Head of caudate nucleus (tissue), 42 donors: Measurements from ENCODE around the gene PCCB.
"Not testable (repeated sequence)": the region's sequence is repeated elsewhere in the genome, so short reads cannot be mapped to it uniquely, and the experiment has no call there.

Experiments used
- DNase-seq, 42 donors: peaks; one replicate each; pipeline versions ENCODE4 v3.0.0 to v3.0.0-alpha.2; 2020 to 2021; ENCODE audit warnings: mixed read lengths in 7 of 42
- intact Hi-C: fragments of 100-400 bp; cut with DNase I; formaldehyde crosslinking; loops from one replicate; pipeline ENCODE4 v1.15.0; 2022

PCCB gene

DNA sequence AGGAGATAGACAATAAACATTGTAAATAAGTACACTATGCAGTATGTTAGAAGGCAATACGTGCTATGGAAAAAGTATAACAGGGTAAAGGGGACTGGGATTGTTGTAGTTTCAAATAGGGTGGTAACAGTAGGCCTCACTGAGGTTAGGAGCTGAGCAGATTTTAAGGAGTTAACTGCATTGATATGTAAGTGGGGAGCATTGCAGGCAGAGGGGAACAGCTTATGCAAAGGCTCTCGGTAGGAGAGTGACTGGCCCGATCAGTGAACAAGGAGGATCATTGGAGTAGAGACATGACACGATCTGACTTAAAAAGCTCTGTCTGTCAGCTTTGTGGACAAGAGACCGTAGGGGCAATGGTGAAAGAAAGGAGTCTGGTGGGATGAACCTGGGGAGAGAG lies 46.8 kb downstream of the PCCB start:
- DNase-seq, result no peak
- intact Hi-C loops, result no loop called here

- DNase-seq, result peak in 1 of 42 donors; percentile 18
These were observed 47.7 kb downstream of the PCCB start for GRCh38 chr3:136297826-136298225.

DNA sequence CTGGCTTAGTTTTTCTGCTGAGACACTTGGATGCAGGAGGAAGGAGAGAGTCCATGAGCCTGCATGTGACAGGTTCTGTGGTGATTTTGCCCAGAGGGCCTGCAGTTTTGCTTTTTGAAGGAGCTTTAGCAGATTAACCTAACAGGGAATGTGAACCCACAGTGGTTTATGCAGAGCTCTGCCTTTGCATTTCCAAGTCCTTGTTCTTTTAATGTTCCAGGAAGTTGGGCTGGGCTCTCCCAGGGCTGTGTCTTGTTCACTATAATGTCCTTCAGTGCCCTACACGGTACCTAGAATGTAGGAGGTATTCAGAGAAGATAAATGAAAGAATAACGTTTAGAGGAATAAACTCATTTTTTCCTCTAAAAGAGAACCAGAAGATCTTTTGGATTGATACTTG lies 50.3 kb downstream of the PCCB start:
- intact Hi-C loops, result no loop called here
- no peak for DNase-seq

More at GRCh38 chr3:136297826-136298225, 47.7 kb downstream of the PCCB start:
- intact Hi-C loops, result no loop called here

DNA sequence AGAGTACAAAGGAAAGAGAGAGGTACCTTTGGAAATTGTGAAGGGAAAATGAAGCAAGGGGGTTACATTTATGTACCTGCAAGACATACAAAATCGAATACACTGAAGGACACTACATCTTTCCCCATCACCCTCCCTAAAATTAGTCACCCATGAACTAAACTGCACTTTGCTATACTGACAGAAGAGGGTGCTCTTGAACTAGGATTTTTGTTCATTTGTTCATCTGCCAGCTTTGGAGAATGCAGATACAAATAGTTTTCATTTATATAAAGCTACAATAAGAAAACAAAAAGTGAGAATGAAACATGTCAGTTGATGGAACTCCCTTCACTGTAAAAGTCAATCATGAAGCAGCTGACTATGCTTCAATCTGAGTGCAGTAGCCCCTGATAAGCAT lies 55.7 kb downstream of the PCCB start:
- intact Hi-C loops, result no loop called here
- DNase-seq, result no peak

GRCh38 chr3:136311261-136311660 lies 61.1 kb downstream of the PCCB start:
- no peak for DNase-seq
- intact Hi-C loops, result no loop called here

DNA sequence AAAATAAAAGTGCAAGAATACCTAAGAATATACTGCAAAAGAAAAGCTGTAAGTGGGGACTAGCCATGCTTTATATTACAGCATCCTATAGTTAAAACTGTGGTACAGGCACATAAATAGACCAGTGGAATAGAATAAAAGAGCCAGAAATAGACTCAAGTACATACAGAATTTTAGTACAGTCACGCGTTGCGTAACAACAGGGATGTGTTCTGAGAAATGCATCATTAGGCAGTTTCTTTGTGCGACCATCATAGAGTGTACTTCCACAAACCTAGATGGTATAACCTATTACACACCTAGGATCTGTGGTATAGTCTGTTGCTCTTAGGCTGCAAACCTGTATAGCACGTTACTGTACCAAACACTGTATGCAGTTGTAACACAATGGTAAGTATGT lies 61.8 kb downstream of the PCCB start:
- DNase-seq, result no peak
- intact Hi-C loops, result no loop called here

DNA sequence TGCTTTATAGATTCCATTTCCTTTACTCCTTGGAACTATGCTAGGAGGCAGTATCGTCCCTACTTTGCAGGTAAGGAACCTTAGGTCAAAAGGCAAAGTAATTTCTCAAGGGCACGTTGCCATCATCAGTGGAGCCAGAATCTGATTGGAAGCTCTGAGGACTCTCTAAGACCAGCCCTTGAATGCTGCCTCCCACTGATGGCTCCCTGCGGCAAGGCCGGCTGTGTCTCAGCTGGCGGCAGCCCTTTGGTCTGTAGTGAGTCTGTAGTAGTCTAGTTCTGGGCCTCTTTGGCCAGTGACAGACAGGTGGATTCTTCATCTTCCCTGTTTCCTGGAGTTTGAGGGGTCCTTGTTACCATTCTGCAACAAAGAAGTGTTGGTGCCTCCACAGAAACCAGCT lies 76.2 kb downstream of the PCCB start:
- peak in 1 of 42 donors; percentile 26 for DNase-seq
- intact Hi-C loops, result no loop called here

GRCh38 chr3:136327671-136328070 lies 77.5 kb downstream of the PCCB start:
- no peak for DNase-seq
- intact Hi-C loops, result no loop called here

GRCh38 chr3:136329593-136329992 lies 79.5 kb downstream of the PCCB start:
- intact Hi-C loops, result no loop called here

DNA sequence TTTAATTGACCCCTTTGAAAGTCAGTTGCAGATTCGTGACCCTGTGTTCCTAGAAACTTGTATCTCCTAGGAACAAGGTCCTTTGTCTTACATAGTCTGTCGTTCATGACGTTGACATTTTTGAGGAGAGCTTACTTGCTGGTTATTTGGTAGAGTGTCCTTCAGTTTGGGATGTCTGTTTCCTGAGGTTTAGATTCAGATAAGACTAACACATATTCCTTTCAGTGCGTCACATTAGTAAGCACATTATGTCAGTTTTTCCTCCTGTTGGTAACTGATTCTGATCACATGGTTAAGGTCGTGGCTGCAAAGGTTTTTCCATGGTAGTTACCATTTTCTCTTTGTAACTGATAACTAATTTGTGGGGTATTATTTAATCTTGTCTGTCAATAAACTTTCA lies 80.8 kb downstream of the PCCB start:
- no peak for DNase-seq
- intact Hi-C loops, result no loop called here

More at GRCh38 chr3:136329593-136329992, 79.5 kb downstream of the PCCB start:
- no peak for DNase-seq

DNA sequence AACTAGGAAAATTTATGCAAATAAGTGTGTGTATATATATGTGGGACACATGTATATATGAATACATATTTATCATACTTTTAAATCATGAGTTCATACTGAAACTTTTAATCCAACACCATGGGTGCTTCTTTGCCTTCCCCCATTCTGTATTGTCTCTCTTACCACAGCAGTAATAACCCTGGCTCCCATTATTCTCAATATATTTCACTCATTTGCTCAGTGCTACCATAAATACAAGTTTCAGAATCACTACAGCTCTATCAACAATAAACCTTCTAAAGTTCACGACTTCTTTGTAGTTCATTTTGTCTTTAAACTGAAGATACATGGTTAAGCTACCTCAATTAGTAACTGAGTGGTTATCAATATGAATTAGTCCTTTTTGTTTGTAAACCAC lies 82.2 kb downstream of the PCCB start:
- DNase-seq, result no peak
- intact Hi-C loops, result no loop called here

DNA sequence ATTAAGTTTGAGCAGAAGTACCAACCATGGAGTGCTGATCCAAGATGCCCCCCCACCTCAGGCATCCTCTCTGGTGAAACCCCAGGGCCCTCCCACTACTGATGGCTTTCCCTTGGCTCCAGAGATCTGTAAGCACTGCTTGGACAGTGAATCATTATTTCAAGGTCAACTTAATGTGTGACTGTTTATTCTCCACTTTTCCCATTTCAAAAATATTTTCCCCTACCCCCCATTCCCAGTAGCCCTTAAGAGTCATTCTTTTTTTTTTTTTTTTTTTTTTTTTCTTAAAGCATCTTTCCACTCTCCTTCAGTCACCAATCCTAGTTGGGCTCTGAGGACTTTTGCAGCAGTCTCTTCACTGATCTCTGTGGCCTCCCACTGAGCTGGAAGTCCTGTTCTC lies 82.6 kb downstream of the PCCB start:
- no peak for DNase-seq
- intact Hi-C loops, result no loop called here

GRCh38 chr3:136334209-136334608 lies 84.1 kb downstream of the PCCB start:
- intact Hi-C loops, result no loop called here

GRCh38 chr3:136334726-136335125 lies 84.6 kb downstream of the PCCB start:
- peak in 1 of 42 donors; percentile 5 for DNase-seq
- intact Hi-C loops, result not testable (repeated sequence)

More at GRCh38 chr3:136334209-136334608, 84.1 kb downstream of the PCCB start:
- peak in 1 of 42 donors; percentile 8 for DNase-seq

DNA sequence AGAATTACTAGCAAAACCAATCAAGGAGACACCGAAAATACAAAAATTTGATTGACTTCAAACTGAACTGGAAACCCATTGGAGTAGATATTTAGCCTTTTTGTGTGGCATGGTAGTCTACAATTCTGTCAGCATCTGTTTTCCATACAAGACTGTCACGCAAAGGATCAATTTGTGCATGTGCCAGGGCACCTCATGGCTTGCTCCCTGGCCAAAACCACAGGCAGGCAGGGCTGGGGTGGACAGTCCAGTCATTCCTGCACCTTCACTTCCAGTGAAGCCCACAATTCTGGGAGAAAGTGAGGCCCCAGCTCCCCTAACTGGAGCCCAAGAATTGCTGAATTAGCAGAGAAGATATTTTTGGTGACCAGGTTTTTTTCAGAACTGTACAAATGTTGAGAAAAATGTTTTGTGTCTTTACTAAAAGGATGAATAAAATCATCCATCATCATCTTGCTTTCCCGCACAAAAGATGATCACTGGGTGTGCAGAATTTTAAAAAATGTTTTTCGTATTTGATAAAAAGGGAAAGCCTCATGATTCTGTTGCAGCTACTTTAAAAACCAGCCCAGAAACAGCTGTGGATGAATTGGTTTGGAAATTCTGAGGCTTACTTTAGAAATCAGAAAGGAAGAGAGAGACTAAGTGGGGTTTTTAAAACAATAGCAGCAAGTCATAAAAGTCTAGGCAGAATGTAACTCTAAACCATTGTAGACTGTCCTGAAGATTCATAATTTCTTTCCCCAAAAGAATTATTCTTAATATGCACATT lies 86.4 kb downstream of the PCCB start:
- DNase-seq, result no peak
- intact Hi-C loops, result no loop called here

DNA sequence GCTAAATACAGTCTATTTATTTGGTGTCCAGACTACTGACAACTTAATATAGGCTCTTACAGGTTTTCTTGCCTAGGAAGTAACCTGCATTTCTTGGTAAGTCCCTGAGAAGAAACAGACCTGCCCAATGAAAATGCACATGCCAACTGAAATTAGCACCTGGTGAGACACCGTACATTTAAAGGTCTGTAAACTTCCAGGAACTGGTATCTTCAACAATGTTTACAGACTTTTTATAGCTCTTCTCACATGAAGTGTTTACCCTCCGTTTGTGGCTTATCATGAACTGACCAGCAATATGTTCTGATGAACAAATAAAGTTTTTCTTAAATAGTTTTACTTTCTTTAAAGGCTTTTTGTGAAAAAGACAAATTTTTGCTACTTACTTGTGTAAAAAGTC lies 93.3 kb downstream of the PCCB start:
- intact Hi-C loops, result no loop called here
- DNase-seq, result no peak

DNA sequence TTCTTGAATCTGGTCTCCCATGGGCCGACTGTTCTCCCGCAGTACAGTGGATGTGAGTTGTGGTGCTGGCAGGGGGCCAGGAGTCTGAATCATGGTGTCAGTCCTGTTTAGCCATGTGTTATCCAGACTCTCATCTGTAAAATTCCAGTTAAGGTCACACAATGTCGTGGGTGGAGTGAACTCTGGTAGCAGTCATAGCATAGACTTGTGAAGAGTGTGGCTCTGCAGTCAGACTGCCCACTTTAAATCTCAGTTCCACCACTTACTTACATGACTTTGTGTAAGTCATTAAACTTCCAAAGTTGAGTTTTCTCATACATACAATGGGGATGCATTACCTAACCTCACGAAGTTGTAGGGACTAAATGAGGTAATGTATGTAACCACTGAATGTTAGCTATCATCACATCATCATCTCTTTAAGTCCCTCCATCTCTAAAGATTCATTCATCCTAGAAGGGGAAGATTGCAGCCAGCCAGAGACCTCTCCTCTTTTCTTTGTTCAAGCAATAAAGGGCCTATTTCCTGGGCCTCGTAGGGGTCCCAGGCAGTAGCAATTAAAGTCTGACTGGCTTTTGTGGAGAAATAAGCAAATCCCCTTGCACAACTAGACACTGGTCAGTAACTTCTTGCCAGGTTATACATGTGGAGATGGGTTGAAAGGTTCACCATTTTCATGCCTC lies 93.9 kb downstream of the PCCB start:
- intact Hi-C loops, result no loop called here
- DNase-seq, result peak in 38 of 42 donors; percentile 6 to 82 (median 42)

GRCh38 chr3:136346486-136346885 lies 96.3 kb downstream of the PCCB start:
- DNase-seq, result no peak
- intact Hi-C loops, result no loop called here

- intact Hi-C loops, result no loop called here
- DNase-seq, result no peak
These were observed 100.0 kb downstream of the PCCB start for GRCh38 chr3:136350132-136350531.

DNA sequence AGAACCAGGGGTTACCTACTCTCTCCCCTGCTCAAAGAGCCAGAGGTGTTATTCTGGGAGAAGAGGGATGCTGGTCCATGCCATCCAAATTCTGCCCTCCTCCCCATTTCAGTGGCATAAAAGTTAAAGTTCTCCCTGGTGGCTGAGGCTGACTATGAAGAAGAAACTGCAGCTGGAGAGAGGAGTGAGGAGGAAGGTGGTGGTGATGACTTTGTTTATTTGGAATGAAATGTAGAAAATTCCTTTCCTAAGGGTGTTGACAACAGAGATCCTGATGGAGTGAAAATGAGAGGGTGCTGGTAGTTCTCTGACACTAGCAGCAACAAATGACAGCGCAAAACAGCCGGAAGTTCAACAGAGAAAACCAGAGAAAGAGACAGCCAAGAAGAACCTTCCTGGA lies 100.4 kb downstream of the PCCB start:
- no peak for DNase-seq
- intact Hi-C loops, result no loop called here

GRCh38 chr3:136351351-136351750 lies 101.2 kb downstream of the PCCB start:
- intact Hi-C loops, result no loop called here
- DNase-seq, result no peak
